ENCODE data around the gene PDZRN4.

PDZRN4 gene

DNA sequence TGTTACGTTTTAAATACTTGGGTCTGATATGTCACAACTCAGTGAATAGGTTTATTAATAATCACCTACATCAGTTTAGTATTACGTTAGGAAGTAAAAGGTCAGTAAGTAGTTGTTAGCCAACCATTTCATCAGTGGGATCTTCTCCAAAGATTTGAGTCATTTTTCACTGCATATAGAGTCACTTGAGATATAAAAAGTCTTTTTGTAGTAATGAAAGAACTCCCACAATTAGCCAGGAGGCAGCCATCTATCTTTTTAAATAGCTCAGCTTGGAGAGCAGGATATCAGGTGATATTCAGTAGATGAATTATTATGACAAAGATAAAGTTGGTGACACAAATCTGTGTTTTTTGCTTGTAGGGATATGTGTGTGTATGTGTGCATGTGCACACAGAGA, 309.3 kb downstream of the PDZRN4 start:
- H3K18ac ChIP-seq (ENCODE audit: low read length): no peak overlapping the region
- no peak overlapping the region for H3K9ac ChIP-seq (ENCODE audit: low read length)
- no peak overlapping the region for H2BK15ac ChIP-seq (replicated peaks; ENCODE audit: low read depth)
- no peak overlapping the region for H3K56ac ChIP-seq (ENCODE audit: low read length)
- no peak overlapping the region for H3K4me3 ChIP-seq (ENCODE audit: low read length)
- H3K27ac ChIP-seq (ENCODE audit: low read depth, low read length): no peak overlapping the region
- no peak overlapping the region for H3K23ac ChIP-seq (ENCODE audit: low read length)
- H2AK5ac ChIP-seq (ENCODE audit: low read length): no peak overlapping the region
- no peak overlapping the region for H4K5ac ChIP-seq (ENCODE audit: low read length)
- H3K4me2 ChIP-seq (ENCODE audit: low read length): no peak overlapping the region
- H3K36me3 ChIP-seq (ENCODE audit: control insufficient read depth, insufficient read depth, low read length): no peaks in the 10 kb centered on the region
- no peak overlapping the region for H2BK120ac ChIP-seq (ENCODE audit: low read depth, low read length)
- no peaks in the 10 kb centered on the region for H3K27me3 ChIP-seq (ENCODE audit: insufficient read depth, low read length, poor library complexity)
- H4K8ac ChIP-seq (ENCODE audit: low read depth, low read length): no peak overlapping the region
- H3K4ac ChIP-seq (ENCODE audit: low read depth, low read length): no peak overlapping the region
- DNase-seq: no peak
- no peaks in the 10 kb centered on the region for H3K79me1 ChIP-seq (ENCODE audit: low read length)
- no peak overlapping the region for H2BK5ac ChIP-seq (ENCODE audit: low read length)
- H3K79me2 ChIP-seq (ENCODE audit: control insufficient read depth, insufficient read depth, low read length): no peaks in the 10 kb centered on the region
- no CpG with 5 or more reads among the region's 2 CpGs for WGBS (ENCODE audit: extremely low coverage, insufficient coverage, low lambda C conversion rate)
- no peaks in the 10 kb centered on the region for H3K4me1 ChIP-seq (ENCODE audit: control insufficient read depth, low read depth, low read length)

DNA sequence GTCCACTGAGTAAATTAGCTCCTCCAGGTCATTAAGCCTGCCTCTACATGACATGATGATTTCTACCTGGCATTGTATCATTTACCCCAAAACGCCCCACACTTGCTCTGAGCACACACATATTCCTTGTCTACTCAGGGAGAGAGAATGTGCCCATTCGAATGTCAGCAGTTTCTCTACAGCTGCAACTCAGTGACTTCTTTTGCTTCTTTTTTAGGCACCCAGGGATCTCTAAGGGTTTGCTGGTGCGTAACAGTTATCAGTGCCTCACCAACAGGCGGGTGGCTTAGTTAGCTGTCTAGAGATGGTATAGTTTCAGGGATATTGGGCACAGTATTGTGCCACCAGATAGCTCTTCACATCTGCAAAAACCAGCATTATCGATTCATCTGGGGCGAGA, 316.9 kb downstream of the PDZRN4 start:
- Histone ChIP-seq H3K23ac (ENCODE audit: low read length) (no peak overlapping the region), H3K79me2 (ENCODE audit: control insufficient read depth, insufficient read depth, low read length) (no peaks in the 10 kb centered on the region), H3K4me2 (ENCODE audit: low read length) (no peak overlapping the region), H3K36me3 (ENCODE audit: control insufficient read depth, insufficient read depth, low read length) (no peaks in the 10 kb centered on the region), H3K27me3 (ENCODE audit: insufficient read depth, low read length, poor library complexity) (no peaks in the 10 kb centered on the region), H3K79me1 (ENCODE audit: low read length) (no peaks in the 10 kb centered on the region), H2BK5ac (ENCODE audit: low read length) (no peak overlapping the region), H3K9ac (ENCODE audit: low read length) (no peak overlapping the region), H2BK120ac (ENCODE audit: low read depth, low read length) (no peak overlapping the region), H4K8ac (ENCODE audit: low read depth, low read length) (no peak overlapping the region), H3K4me3 (ENCODE audit: low read length) (no peak overlapping the region), H3K4me1 (ENCODE audit: control insufficient read depth, low read depth, low read length) (no peaks in the 10 kb centered on the region), H3K18ac (ENCODE audit: low read length) (no peak overlapping the region), H2AK5ac (ENCODE audit: low read length) (no peak overlapping the region), H3K4ac (ENCODE audit: low read depth, low read length) (no peak overlapping the region), H2BK15ac (replicated peaks; ENCODE audit: low read depth) (no peak overlapping the region), H4K5ac (ENCODE audit: low read length) (no peak overlapping the region), H3K27ac (ENCODE audit: low read depth, low read length) (no peak overlapping the region), H3K56ac (ENCODE audit: low read length) (no peak overlapping the region)
- DNase-seq: no peak
- no CpG with 5 or more reads among the region's 6 CpGs for WGBS (ENCODE audit: extremely low coverage, insufficient coverage, low lambda C conversion rate)

- WGBS (ENCODE audit: extremely low coverage, insufficient coverage, low lambda C conversion rate): no CpG with 5 or more reads among the region's 3 CpGs
- H3K79me2 ChIP-seq (ENCODE audit: control insufficient read depth, insufficient read depth, low read length): no peaks in the 10 kb centered on the region
- DNase-seq: no peak
These were observed 319.2 kb downstream of the PDZRN4 start for GRCh38 chr12:41507286-41507685.

DNA sequence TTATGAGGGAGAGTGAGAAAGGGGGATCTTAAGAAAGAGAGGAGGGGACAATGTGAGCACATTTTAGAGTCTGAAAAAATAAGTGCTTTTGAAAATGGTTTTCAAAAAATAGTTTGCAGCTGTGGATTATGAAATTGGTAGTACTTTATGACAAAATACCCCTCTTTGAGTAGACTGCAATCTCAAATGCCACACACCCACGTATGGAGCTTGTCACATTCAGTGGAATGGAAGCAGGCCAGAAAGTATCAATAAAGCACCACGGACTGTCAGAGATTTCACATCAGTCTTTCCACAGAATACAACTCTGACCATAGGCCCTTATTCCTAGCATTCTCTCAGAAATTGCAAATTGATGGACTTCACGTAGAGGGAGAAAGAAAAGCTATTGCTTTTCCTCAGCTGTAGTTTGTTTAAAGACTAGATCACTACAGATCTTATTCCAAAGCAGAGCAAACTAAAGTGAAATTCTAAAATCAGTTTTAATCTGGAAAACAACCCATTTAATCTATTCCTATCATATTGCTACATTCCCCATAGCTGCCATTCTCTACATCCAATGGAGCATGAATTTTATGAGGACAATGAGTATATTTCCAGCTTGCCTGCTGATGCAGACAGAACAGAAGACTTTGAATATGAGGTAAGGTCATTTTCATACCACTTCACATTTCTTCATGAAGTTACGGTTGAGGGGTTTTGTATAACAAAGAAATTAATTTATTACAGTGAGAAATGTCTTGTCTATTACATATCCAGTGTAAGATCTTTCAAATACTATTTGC, 321.3 kb downstream of the PDZRN4 start:
- Histone ChIP-seq H2AK5ac (ENCODE audit: low read length) (no peak overlapping the region), H3K4me2 (ENCODE audit: low read length) (no peak overlapping the region), H2BK5ac (ENCODE audit: low read length) (no peak overlapping the region), H4K8ac (ENCODE audit: low read depth, low read length) (no peak overlapping the region), H3K18ac (ENCODE audit: low read length) (no peak overlapping the region), H3K79me1 (ENCODE audit: low read length) (no peaks in the 10 kb centered on the region), H3K4ac (ENCODE audit: low read depth, low read length) (no peak overlapping the region), H2BK15ac (replicated peaks; ENCODE audit: low read depth) (no peak overlapping the region), H3K79me2 (ENCODE audit: control insufficient read depth, insufficient read depth, low read length) (no peaks in the 10 kb centered on the region), H4K5ac (ENCODE audit: low read length) (no peak overlapping the region), H3K27me3 (ENCODE audit: insufficient read depth, low read length, poor library complexity) (no peaks in the 10 kb centered on the region), H3K23ac (ENCODE audit: low read length) (no peak overlapping the region), H3K36me3 (ENCODE audit: control insufficient read depth, insufficient read depth, low read length) (no peaks in the 10 kb centered on the region), H2BK120ac (ENCODE audit: low read depth, low read length) (no peak overlapping the region), H3K4me3 (ENCODE audit: low read length) (no peak overlapping the region), H3K9ac (ENCODE audit: low read length) (no peak overlapping the region), H3K27ac (ENCODE audit: low read depth, low read length) (no peak overlapping the region), H3K56ac (ENCODE audit: low read length) (no peak overlapping the region), H3K4me1 (ENCODE audit: control insufficient read depth, low read depth, low read length) (peaks cover under 1% of the 10 kb centered on the region)
- no peak for DNase-seq
- WGBS (ENCODE audit: extremely low coverage, insufficient coverage, low lambda C conversion rate): no CpG with 5 or more reads among the region's 4 CpGs

More at GRCh38 chr12:41507286-41507685, 319.2 kb downstream of the PDZRN4 start:
- H3K4me2 ChIP-seq (ENCODE audit: low read length): no peak overlapping the region
- H3K27ac ChIP-seq (ENCODE audit: low read depth, low read length): no peak overlapping the region
- no peak overlapping the region for H2BK120ac ChIP-seq (ENCODE audit: low read depth, low read length)
- no peak overlapping the region for H4K8ac ChIP-seq (ENCODE audit: low read depth, low read length)
- no peak overlapping the region for H2AK5ac ChIP-seq (ENCODE audit: low read length)
- H3K4me3 ChIP-seq (ENCODE audit: low read length): no peak overlapping the region
- no peak overlapping the region for H3K18ac ChIP-seq (ENCODE audit: low read length)
- no peaks in the 10 kb centered on the region for H3K36me3 ChIP-seq (ENCODE audit: control insufficient read depth, insufficient read depth, low read length)
- no peak overlapping the region for H3K9ac ChIP-seq (ENCODE audit: low read length)
- H2BK15ac ChIP-seq (replicated peaks; ENCODE audit: low read depth): no peak overlapping the region
- no peak overlapping the region for H3K23ac ChIP-seq (ENCODE audit: low read length)
- H3K56ac ChIP-seq (ENCODE audit: low read length): no peak overlapping the region
- no peak overlapping the region for H2BK5ac ChIP-seq (ENCODE audit: low read length)
- H3K4me1 ChIP-seq (ENCODE audit: control insufficient read depth, low read depth, low read length): no peaks in the 10 kb centered on the region
- no peak overlapping the region for H4K5ac ChIP-seq (ENCODE audit: low read length)
- no peaks in the 10 kb centered on the region for H3K27me3 ChIP-seq (ENCODE audit: insufficient read depth, low read length, poor library complexity)
- H3K4ac ChIP-seq (ENCODE audit: low read depth, low read length): no peak overlapping the region
- H3K79me1 ChIP-seq (ENCODE audit: low read length): no peaks in the 10 kb centered on the region

- Histone ChIP-seq H3K4me1 (ENCODE audit: control insufficient read depth, low read depth, low read length) (peaks cover 3% of the 10 kb centered on the region), H3K4ac (ENCODE audit: low read depth, low read length) (no peak overlapping the region), H2BK5ac (ENCODE audit: low read length) (no peak overlapping the region), H3K27ac (ENCODE audit: low read depth, low read length) (no peak overlapping the region), H3K23ac (ENCODE audit: low read length) (no peak overlapping the region), H4K5ac (ENCODE audit: low read length) (no peak overlapping the region), H2BK120ac (ENCODE audit: low read depth, low read length) (no peak overlapping the region), H3K9ac (ENCODE audit: low read length) (no peak overlapping the region), H4K8ac (ENCODE audit: low read depth, low read length) (no peak overlapping the region), H2BK15ac (replicated peaks; ENCODE audit: low read depth) (no peak overlapping the region), H3K56ac (ENCODE audit: low read length) (no peak overlapping the region), H3K36me3 (ENCODE audit: control insufficient read depth, insufficient read depth, low read length) (no peaks in the 10 kb centered on the region), H2AK5ac (ENCODE audit: low read length) (no peak overlapping the region), H3K79me1 (ENCODE audit: low read length) (no peaks in the 10 kb centered on the region), H3K27me3 (ENCODE audit: insufficient read depth, low read length, poor library complexity) (no peaks in the 10 kb centered on the region), H3K79me2 (ENCODE audit: control insufficient read depth, insufficient read depth, low read length) (no peaks in the 10 kb centered on the region), H3K18ac (ENCODE audit: low read length) (no peak overlapping the region), H3K4me3 (ENCODE audit: low read length) (no peak overlapping the region), H3K4me2 (ENCODE audit: low read length) (no peak overlapping the region)
- no peak for DNase-seq
- no CpG with 5 or more reads among the region's 2 CpGs for WGBS (ENCODE audit: extremely low coverage, insufficient coverage, low lambda C conversion rate)
These were observed 322.4 kb downstream of the PDZRN4 start for GRCh38 chr12:41510470-41510869.

DNA sequence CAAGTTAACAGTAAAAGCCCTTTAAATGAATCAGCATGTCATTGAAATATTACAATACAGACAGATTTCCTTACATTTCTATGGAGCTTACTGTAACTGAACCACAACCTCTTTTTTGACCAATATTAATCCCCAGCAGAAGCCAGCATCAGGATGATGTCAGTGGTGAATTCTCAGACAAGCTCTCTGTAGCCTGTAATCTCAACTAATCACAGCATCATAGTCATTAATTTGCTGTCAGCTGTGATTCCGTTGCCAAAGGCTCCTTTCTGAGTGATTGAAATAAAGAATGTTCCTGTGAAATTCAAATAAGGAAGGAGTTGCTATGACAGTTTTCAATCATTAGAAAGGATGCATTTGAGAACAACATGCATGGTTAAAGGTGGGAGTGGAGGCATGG, 323.1 kb downstream of the PDZRN4 start:
- Histone ChIP-seq H3K9ac (ENCODE audit: low read length) (no peak overlapping the region), H3K4me3 (ENCODE audit: low read length) (no peak overlapping the region), H3K27me3 (ENCODE audit: insufficient read depth, low read length, poor library complexity) (no peaks in the 10 kb centered on the region), H3K18ac (ENCODE audit: low read length) (no peak overlapping the region), H3K79me2 (ENCODE audit: control insufficient read depth, insufficient read depth, low read length) (no peaks in the 10 kb centered on the region), H3K4ac (ENCODE audit: low read depth, low read length) (no peak overlapping the region), H4K5ac (ENCODE audit: low read length) (no peak overlapping the region), H3K79me1 (ENCODE audit: low read length) (no peaks in the 10 kb centered on the region), H3K4me1 (ENCODE audit: control insufficient read depth, low read depth, low read length) (peaks cover 3% of the 10 kb centered on the region), H2BK5ac (ENCODE audit: low read length) (no peak overlapping the region), H3K36me3 (ENCODE audit: control insufficient read depth, insufficient read depth, low read length) (no peaks in the 10 kb centered on the region), H2BK15ac (replicated peaks; ENCODE audit: low read depth) (no peak overlapping the region), H3K4me2 (ENCODE audit: low read length) (no peak overlapping the region), H4K8ac (ENCODE audit: low read depth, low read length) (no peak overlapping the region), H2BK120ac (ENCODE audit: low read depth, low read length) (no peak overlapping the region), H3K23ac (ENCODE audit: low read length) (no peak overlapping the region), H3K56ac (ENCODE audit: low read length) (no peak overlapping the region), H2AK5ac (ENCODE audit: low read length) (no peak overlapping the region), H3K27ac (ENCODE audit: low read depth, low read length) (no peak overlapping the region)
- WGBS (ENCODE audit: extremely low coverage, insufficient coverage, low lambda C conversion rate): no CpG with 5 or more reads among the region's 1 CpG
- no peak for DNase-seq

Data from mesendoderm (in vitro differentiated cells).